OCI-LY7 (cell line): ENCODE measurements around the gene RBM20. TPM values are rescaled to one million over a fixed set of nuclear protein-coding genes. Genes with fewer than 3 reads are reported as not detected.

Experiments used
- BruUV-seq: library from RNA; stranded (reverse); fragments of 400-500 nt; replicated peaks from 2 replicates; lab custom pipeline; 2021; lab: Mats Ljungman, UMichigan
- CTCF ChIA-PET: fragments of 300-600 bp; sonication (Branson Sonifier 250); formaldehyde crosslinking; loops from one replicate; lab custom pipeline; 2022; ENCODE audit warnings: antibody characterized with exemption; ENCODE audit not compliant: unreplicated experiment; lab: Charles Lee
- POLR2A ChIA-PET: fragments of 300-600 bp; sonication (Branson Sonifier 250); formaldehyde crosslinking; loops from one replicate; lab custom pipeline; 2022; ENCODE audit warnings: antibody characterized with exemption; lab: Charles Lee
- DNase-seq: peaks from one replicate; pipeline ENCODE4 v3.0.0-alpha.2; 2015; ENCODE audit warnings: low spot score
- H2AFZ ChIP-seq: fragments of 200-600 bp; sonication (generic), shearing (Covaris generic); 2 replicates; pipeline ENCODE4 v1.6.1; 2014; ENCODE audit warnings: mild to moderate bottlenecking, antibody characterized with exemption, low read length, moderate library complexity
- H3K27ac ChIP-seq: fragments of 200-600 bp; sonication (generic); 2 replicates; pipeline ENCODE4 v1.5.1; 2014; ENCODE audit warnings: mixed run types, low read depth, mild to moderate bottlenecking, moderate library complexity, low read length, inconsistent platforms; ENCODE audit not compliant: poor library complexity, severe bottlenecking
- H3K36me3 ChIP-seq: fragments of 200-600 bp; sonication (generic); 2 replicates; pipeline ENCODE4 v1.6.1; 2014; ENCODE audit warnings: mild to moderate bottlenecking, antibody characterized with exemption, low read length, moderate library complexity, mixed read lengths; ENCODE audit not compliant: insufficient read depth
- H3K4me1 ChIP-seq: fragments of 200-600 bp; sonication (generic); 2 replicates; pipeline ENCODE4 v1.5.1; 2014; ENCODE audit warnings: mild to moderate bottlenecking, low read length; ENCODE audit not compliant: insufficient read depth, poor library complexity, severe bottlenecking
- H3K4me2 ChIP-seq: fragments of 200-600 bp; sonication (generic); 2 replicates; pipeline ENCODE4 v1.6.1; 2014; ENCODE audit warnings: mild to moderate bottlenecking, low read length
- H3K4me3 ChIP-seq: fragments of 200-600 bp; sonication (generic); 2 replicates; pipeline ENCODE4 v1.5.1; 2014; ENCODE audit warnings: mild to moderate bottlenecking, low read depth, low read length; ENCODE audit not compliant: poor library complexity, severe bottlenecking
- H3K79me2 ChIP-seq: fragments of 200-600 bp; sonication (generic); 2 replicates; pipeline ENCODE4 v1.6.1; 2016; ENCODE audit warnings: low read depth, mild to moderate bottlenecking, low read length, moderate library complexity, mixed read lengths; ENCODE audit not compliant: insufficient read depth
- H3K9me2 ChIP-seq: fragments of 200-600 bp; sonication (generic); 2 replicates; pipeline ENCODE4 v1.6.1; 2016; ENCODE audit warnings: mild to moderate bottlenecking, low read length, mixed read lengths; ENCODE audit not compliant: insufficient read depth
- H3K9me3 ChIP-seq: fragments of 200-600 bp; sonication (generic); 2 replicates; pipeline ENCODE4 v1.6.1; 2014; ENCODE audit warnings: mild to moderate bottlenecking, mixed run types, low read length, mixed read lengths
- H4K20me1 ChIP-seq: fragments of 200-600 bp; sonication (generic); 2 replicates; pipeline ENCODE4 v1.6.1; 2014; ENCODE audit warnings: mild to moderate bottlenecking, antibody characterized with exemption, low read length, moderate library complexity, mixed read lengths; ENCODE audit not compliant: insufficient read depth
- CTCF ChIP-seq: fragments of 200-600 bp; sonication (generic); conservative IDR thresholded peaks from 2 replicates; pipeline ENCODE4 v1.5.1; 2014; ENCODE audit warnings: mild to moderate bottlenecking, antibody characterized with exemption, low read length, moderate library complexity, mixed read lengths
- EZH2phosphoT487 ChIP-seq: fragments of 200-600 bp; sonication (generic); IDR thresholded peaks from 2 replicates; pipeline ENCODE4 v1.6.1; 2018; ENCODE audit warnings: low read depth, borderline replicate concordance, mild to moderate bottlenecking, mixed run types, antibody characterized with exemption, low read length, moderate library complexity, mixed read lengths
- intact Hi-C: fragments of 100-400 bp; cut with micrococcal nuclease; formaldehyde crosslinking; loops from one replicate; pipeline ENCODE4 v1.10.0; 2022; ENCODE audit not compliant: unreplicated experiment
- total RNA-seq, 2 experiments: library from RNA; depleted of rRNA in 1 of 2; stranded (reverse); fragments of >200 nt in 1 of 2; shearing (Covaris generic) in 1 of 2; gene quantifications; 2 replicates each; pipeline ENCODE4 v1.2.3, GENCODE V29; 2014 to 2022

The RBM20 gene
- total RNA-seq, 2 experiments from 2014 or later = 0.35 to 1.0 TPM

GRCh38 chr10:110841767-110842267 is 197.7 kb downstream of the RBM20 start:
- BruUV-seq = no TSS peak
- H3K9me3 ChIP-seq = no peaks in the 10 kb centered on the region
- H3K9me2 ChIP-seq = no peaks in the 10 kb centered on the region
- peak; percentile 95 for DNase-seq
- ChIA-PET CTCF (interaction anchor here (0.6 to 5.6 kb wide), 4 partner anchors 17 to 47 kb away, joined by 3 to 39 read pairs (median 4); no protein-coding TSS in a partner anchor), POLR2A (interaction anchor here (0.6 to 6.8 kb wide), 13 partner anchors 9 to 814 kb away, joined by 3 to 121 read pairs (median 5); partner anchors contain the start of gene PDCD4)
- H3K27ac ChIP-seq = peak overlapping the region; percentile 97
- no peaks in the 10 kb centered on the region for H4K20me1 ChIP-seq
- H3K4me3 ChIP-seq = peak overlapping the region; percentile 63
- H3K79me2 ChIP-seq = no peaks in the 10 kb centered on the region; the same call in 1 of the 2 replicates
- no peak overlapping the region for H2AFZ ChIP-seq
- H3K4me2 ChIP-seq = peak overlapping the region; percentile 87
- intact Hi-C loops = loop anchor here (1.0 to 2.0 kb wide), 2 partner anchors 23 to 30 kb away; no protein-coding TSS in a partner anchor
- no peaks in the 10 kb centered on the region for H3K36me3 ChIP-seq
- TF ChIP-seq CTCF (no peak), EZH2phosphoT487 (no peak)
- H3K4me1 ChIP-seq = peaks cover 96% of the 10 kb centered on the region

- H3K4me1 ChIP-seq = peaks cover 96% of the 10 kb centered on the region
- no peak for TF ChIP-seq EZH2phosphoT487
- no peak for TF ChIP-seq CTCF
- no peak overlapping the region for H2AFZ ChIP-seq
- POLR2A ChIA-PET = interaction anchor here (0.7 to 6.8 kb wide), 12 partner anchors 10 to 76 kb away, joined by 3 to 121 read pairs (median 6); partner anchors contain the start of gene PDCD4
- DNase-seq = peak; percentile 44
- intact Hi-C loops = loop anchor here (1.0 to 2.0 kb wide), 2 partner anchors 22 to 30 kb away; no protein-coding TSS in a partner anchor
- H3K27ac ChIP-seq = peak overlapping the region; percentile 97
- CTCF ChIA-PET = interaction anchor here (0.6 to 5.6 kb wide), 5 partner anchors 13 to 76 kb away, joined by 3 to 39 read pairs (median 3); no protein-coding TSS in a partner anchor
- no peaks in the 10 kb centered on the region for H3K9me3 ChIP-seq
- H3K36me3 ChIP-seq = no peaks in the 10 kb centered on the region
- H3K4me2 ChIP-seq = peak overlapping the region; percentile 87
- no peaks in the 10 kb centered on the region; the same call in 1 of the 2 replicates for H3K79me2 ChIP-seq
- no peaks in the 10 kb centered on the region for H3K9me2 ChIP-seq
- BruUV-seq = TSS peak; percentile 96
- H3K4me3 ChIP-seq = peak overlapping the region; percentile 63
- no peaks in the 10 kb centered on the region for H4K20me1 ChIP-seq
These were observed 198.3 kb downstream of the RBM20 start for GRCh38 chr10:110842326-110842904.
